Left renal pelvis (tissue), 4 donors: ENCODE data around the gene MLLT6. TPM values are rescaled to one million over a fixed set of nuclear protein-coding genes. Genes with fewer than 3 reads are reported as not detected.
"Not testable (repeated sequence)": the region's sequence is repeated elsewhere in the genome, so short reads cannot be mapped to it uniquely, and the experiment has no call there.

Source experiments
- DNase-seq, 4 donors: peaks; one replicate each; pipeline ENCODE4 v3.0.0-alpha.2; 2013; ENCODE audit warnings: low read depth in 4 of 4, low spot score in 3 of 4
- polyA plus RNA-seq, 4 donors: library from polyadenylated mRNA; unstranded; fragments of 120-200 nt; gene quantifications; one replicate each; pipeline ENCODE4 v1.2.1, GENCODE V29; 2013; ENCODE audit not compliant: insufficient read length in 4 of 4

The MLLT6 gene
- polyA plus RNA-seq, 4 donors: 64.1 to 137 (median 91.3) TPM

- DNase-seq: no peak
Observed at GRCh38 chr17:38725066-38725465, 20.0 kb downstream of the MLLT6 start.

DNA sequence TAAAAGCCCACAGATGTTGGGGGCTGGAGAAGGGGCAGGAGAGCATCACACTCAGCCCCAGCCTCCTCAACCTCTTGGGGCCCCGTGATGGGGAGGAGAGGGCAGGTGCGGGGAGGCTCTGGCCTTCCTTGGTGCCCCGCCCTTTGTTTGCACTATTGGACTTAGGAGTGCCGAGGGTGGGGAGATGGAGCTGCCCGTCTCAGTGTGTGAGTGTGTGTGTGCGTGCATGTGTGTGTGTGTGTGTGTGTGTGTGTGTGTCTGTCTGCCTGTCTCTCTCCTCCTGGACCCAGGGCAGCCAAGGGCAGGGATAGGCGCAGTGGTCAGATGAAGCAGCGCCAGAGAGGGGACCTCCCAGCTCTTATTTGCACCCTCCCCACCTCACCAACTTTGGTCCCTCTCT lies 21.1 kb downstream of the MLLT6 start:
- not testable (repeated sequence) for DNase-seq

DNA sequence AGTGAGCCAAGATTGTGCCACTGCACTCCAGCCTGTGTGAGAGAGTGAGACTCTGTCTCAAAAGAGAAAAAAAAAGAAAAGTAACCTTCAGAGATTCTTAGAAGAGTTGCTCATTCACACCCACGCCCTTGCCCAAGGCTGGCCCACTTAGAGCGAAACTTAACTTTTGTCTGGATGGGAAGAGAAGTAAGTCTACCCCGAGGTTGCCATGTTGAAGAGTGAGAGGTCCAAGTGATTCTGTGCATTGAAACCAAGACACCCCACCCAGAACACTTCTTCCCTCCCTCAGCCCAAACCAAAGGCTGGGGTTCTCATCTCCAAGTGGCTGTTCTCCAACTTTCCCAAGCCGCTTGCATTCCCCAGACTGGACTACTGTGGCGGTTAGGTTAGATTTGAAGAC lies 22.7 kb downstream of the MLLT6 start:
- no peak for DNase-seq

DNA sequence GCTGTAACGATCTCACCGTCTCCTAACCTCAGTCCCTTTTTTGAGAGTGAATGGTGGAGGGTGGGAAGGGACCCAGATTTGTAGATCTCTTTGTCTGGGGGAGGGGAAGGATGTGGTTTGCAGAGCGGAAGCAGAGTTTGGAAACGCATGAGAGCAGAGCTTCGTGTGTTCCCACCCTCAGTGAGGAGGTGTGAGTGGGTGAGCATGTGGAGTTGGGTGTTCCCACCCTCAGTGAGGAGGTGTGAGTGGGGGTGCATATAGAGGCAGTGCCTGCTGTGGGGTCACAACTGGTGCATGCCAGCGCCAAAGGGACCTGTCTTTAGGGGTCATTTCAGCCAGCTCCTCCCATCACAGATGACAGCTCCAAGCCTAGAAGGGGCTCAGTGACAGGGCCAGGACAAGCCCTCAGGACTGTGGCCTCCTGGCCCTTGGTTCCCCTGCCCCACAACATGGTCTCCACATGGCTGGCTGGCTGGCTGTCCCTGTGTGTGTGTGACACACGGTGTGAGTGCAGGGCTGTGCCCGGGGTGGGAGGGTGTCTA lies 23.3 kb downstream of the MLLT6 start:
- no peak for DNase-seq

GRCh38 chr17:38729368-38729885 lies 24.4 kb downstream of the MLLT6 start:
- DNase-seq: no peak

- no peak for DNase-seq
Observed at GRCh38 chr17:38729886-38730525, 24.9 kb downstream of the MLLT6 start, which contains the start of gene CISD3. CISD3 (plus strand) TSS chr17:38730341; CDS start chr17:38730359, 18 bp downstream.

DNA sequence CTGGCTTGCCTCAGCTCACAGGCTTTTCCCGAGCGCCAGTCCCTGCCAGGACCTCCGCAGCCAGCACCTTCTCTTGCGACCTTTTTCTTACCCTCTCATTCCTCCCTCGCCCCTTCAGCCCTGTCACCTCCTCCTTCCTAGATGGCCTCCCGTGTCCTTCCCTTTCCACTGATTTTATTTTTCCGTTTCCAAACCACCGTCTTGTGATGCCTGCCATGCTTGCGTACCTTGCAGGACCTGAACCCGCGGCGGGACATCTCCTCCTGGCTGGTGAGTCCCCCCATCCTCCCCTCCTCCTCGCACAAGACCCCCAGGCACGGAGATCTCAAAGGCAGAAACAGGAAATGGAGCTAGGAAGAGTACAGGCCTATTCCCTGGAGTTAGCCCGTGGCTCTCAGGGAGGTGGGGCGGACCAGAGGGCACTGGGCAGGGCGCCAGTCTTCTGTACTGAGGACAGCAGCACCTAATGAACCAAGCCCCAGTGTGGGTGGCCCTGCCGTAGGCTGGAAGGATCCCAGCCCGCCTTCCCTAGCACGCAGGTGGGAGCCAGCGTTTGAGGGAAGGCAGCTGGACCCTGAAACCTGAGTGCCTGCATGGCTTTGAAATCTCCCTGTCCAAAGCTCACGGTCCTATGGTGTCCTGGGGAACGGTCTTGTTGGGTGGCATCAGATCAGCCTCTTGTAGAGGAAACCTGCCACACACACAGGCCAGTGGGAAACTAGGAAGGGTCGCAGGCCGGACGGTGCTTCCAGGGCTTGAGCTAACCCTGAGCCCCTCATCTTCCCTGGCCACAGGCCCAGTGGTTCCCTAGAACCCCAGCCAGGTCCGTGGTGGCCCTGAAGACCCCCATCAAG lies 25.7 kb downstream of the MLLT6 start:
- DNase-seq: no peak

DNA sequence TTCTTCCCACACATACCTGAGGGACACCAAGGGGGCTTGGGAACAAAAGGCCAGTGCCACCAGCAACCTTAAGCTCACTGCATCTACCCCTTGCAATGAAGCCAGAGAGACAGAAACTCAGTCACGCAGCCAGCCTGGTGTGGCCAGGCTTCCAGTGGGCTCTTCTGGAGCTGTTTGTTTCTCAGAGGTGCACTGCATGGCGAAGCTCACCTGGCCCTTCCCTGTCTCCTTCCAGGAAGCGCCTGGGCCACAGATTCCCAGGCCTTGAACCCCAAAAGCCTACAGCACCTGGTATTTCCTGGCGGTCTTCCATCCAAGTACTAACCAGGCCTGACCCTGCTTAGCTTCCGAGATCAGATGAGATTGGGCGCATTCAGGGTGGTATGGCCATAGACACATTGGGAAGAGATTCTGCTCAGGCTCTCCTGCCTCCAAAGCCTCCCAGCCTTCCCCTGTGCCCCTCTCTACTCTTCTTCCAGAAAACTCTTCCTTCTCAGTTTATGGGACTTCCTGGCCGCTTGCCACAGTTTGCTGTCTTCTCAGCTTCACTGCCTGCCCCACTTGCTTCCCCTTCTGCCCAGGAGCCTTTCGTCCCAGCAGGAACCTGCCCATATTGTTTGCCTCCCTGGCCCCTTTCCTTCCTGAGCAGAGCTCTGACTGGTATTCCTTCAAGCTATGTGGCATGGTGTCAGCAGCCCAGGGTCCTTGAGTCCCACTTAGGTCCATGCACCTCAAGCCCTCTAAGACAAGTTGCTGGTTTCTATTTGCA lies 26.6 kb downstream of the MLLT6 start:
- no peak for DNase-seq

- no peak for DNase-seq
Observed at GRCh38 chr17:38732376-38733281, 27.6 kb downstream of the MLLT6 start.

DNA sequence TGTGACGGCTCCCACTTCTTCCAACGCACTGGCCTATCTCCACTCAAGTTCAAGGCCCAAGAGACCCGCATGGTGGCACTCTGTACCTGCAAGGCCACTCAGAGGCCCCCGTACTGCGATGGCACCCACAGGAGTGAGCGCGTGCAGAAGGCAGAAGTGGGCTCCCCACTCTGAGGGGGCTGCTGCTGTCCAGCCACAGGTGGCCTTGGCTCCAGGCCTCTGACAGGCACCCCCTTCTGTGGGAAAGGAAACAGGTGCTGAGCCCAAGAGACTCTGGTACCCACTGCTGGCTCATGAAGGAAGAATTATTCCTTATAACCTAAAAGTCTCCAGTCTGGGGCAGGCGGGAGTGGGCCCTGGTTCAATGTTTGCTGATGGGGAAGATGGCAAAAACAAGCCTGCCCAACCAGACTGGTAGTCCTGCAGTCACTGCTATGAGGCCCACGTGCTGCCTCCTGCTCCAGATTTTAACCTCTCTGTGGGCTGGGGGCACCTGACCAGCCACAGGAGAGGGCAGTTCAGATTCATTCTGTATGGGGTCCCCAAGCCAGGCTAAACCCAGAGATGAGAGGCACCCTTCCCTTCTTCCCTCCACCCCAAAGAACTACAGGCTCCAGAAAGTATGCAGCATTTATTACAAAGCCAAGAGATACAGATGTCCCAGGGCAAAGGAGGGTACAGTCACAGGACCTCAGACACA lies 28.4 kb downstream of the MLLT6 start:
- no peak for DNase-seq

GRCh38 chr17:38733982-38734973 lies 29.2 kb downstream of the MLLT6 start:
- no peak for DNase-seq

DNA sequence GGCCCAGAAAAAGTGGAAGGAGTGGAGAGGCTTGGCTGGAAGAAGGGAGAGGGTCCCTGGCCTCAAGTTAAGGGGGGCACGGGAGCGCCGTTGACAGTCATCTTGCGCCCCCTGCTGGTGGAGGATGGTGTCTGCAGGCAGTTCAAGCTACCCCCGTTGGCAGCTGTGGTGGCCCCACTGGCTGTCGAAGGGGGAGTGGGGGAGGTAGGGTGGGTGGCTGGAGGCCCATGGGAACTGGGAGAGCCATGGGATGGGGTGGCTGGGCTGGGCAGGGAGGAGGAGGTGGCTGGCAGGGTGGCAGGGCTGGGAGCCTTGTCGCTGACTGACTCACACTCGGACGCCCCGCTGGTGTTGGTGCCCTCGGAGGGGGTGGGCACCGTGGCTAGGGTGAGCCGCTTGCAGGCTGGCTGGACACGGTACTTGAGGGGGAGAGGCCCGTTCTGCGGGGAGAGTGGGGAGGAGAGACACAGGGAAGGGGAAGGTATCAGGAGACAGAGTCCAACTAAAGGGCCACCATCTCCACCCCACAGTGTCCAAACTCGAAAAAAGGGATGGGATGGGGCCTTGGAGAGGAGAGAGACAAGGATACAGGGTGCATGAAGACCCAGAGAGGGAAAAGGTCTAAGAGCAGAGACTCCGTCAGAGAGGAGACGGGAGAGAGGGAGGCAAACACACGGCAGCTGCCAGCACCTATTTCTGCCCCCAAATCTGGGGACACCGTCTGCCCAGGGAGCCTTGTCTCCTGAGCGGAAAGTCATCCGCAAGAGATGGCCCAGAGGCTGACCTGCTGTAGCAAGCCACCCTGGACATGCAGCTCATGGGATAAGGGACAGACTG lies 30.3 kb downstream of the MLLT6 start:
- no peak for DNase-seq

DNA sequence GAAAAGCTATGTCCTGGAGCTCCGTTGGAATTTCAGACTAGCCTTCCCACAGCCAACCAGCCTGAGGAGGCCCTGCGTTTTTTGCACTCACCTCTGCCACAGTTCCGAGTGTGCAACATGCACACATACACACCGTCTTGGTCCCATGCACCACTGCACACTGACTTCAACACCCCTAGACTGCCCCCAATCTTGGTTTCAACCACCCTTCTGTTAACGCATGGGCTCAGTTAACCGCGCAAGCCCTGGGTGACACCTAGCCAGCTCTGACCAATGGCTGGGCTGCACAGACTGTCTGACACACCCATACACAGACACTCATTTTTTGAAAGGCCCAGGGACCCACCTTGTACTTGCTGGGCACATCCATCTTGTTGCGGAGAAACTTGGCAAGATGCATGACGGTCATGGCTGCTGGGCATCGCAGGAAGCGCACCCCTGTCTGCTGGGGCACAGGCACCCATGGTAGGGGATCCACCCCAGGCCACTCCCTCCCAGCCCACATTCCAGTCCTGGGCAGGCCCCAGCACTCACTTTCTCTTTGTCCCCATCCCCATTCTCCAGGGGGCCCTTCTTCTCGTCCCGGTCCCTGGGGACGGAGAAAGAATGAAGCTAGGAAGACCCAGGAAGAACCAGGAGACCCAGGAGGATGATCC lies 33.1 kb downstream of the MLLT6 start:
- no peak for DNase-seq

DNA sequence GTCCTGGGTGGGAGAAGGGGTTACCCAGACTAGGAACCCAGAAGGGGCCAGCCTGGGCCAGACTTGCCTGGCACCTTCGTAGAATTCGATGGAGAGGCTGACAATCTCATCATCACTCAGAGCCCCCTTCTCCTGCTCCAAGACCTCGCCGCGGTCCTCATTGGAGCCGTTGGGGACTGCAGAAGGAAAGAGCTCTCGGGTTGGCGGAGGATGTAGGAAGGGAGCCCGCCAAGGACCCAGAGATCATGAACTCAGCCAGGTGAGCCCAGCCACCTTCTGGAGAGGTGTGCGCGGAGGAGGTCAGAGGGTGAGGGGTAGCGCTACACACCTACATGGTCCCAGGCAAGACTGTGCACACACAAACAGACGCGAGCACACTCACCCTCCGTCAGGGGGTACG lies 33.6 kb downstream of the MLLT6 start:
- no peak for DNase-seq

DNA sequence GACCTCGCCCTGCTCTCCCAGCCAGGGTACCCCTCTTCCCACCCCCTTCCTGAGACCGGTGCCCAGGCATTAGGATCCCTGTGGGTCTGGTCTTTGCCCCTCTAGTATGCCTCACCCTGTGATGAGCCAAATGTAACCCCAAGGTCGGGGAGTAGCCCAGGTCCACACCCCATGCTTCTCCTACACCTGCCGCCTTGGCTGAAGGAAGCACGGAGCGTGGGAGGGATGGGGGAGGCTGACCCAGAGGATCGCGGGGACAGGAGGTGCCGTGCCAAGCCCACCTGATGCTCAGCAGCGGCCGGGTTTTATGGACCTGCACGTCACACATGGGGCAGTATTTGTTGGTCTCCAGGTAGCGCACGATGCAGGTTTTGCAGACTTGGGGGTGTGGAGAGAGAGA lies 34.2 kb downstream of the MLLT6 start:
- DNase-seq: no peak

- DNase-seq: no peak
Observed at GRCh38 chr17:38740044-38740443, 35.0 kb downstream of the MLLT6 start.

DNA sequence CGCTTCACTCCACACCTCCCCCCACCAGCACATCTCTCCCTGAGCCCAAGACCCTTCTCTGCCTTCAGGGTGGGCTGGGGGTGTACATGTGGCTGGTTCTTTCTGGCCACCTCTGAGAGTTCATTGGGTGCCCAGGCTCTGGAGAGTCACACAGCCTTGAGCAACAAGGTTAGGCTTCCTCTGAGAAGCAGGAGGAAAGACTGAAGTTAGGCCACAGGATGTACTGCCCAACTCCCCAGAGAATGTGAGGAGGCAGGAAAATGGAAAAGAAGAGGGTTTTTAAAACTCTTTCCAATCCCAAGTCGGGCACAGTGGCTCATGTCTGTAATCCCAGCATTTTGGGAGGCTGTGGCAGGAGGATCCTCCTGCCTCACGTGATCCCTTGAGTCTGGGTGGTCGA lies 35.7 kb downstream of the MLLT6 start:
- no peak for DNase-seq
